CD1c-positive myeloid dendritic cell (primary cell): ENCODE results near the gene PSME4.
"Not testable (repeated sequence)": the region's sequence is repeated elsewhere in the genome, so short reads cannot be mapped to it uniquely, and the experiment has no call there.

Experiments used
- DNase-seq: peaks from one replicate; pipeline ENCODE4 v3.0.0-alpha.2; 2016; ENCODE audit errors: extremely low spot score

Gene PSME4

GRCh38 chr2:53964987-53965687 is 5.7 kb downstream of the PSME4 start:
- no peak for DNase-seq

GRCh38 chr2:53964257-53964952 is 6.4 kb downstream of the PSME4 start:
- DNase-seq = peak; percentile 57

- DNase-seq = not testable (repeated sequence)
Measured at GRCh38 chr2:53961478-53962216, 9.1 kb downstream of the PSME4 start.

- no peak for DNase-seq
Measured at GRCh38 chr2:53960476-53960875, 10.3 kb downstream of the PSME4 start.

- DNase-seq = no peak
Measured at GRCh38 chr2:53958443-53958842, 12.3 kb downstream of the PSME4 start.

GRCh38 chr2:53952519-53952918 is 18.3 kb downstream of the PSME4 start:
- DNase-seq = no peak

GRCh38 chr2:53949457-53949856 is 21.3 kb downstream of the PSME4 start:
- no peak for DNase-seq

- no peak for DNase-seq
Measured at GRCh38 chr2:53945538-53945937, 25.3 kb downstream of the PSME4 start.

- DNase-seq = no peak
Measured at GRCh38 chr2:53944542-53944941, 26.3 kb downstream of the PSME4 start.

- no peak for DNase-seq
Measured at GRCh38 chr2:53942280-53942679, 28.5 kb downstream of the PSME4 start.

- DNase-seq = no peak
Measured at GRCh38 chr2:53941749-53942148, 29.0 kb downstream of the PSME4 start.

- no peak for DNase-seq
Measured at GRCh38 chr2:53939656-53940055, 31.1 kb downstream of the PSME4 start.

- no peak for DNase-seq
Measured at GRCh38 chr2:53938904-53939303, 31.9 kb downstream of the PSME4 start.

- no peak for DNase-seq
Measured at GRCh38 chr2:53933329-53933728, 37.5 kb downstream of the PSME4 start.

- DNase-seq = not testable (repeated sequence)
Measured at GRCh38 chr2:53926321-53926720, 44.5 kb downstream of the PSME4 start.

GRCh38 chr2:53913721-53914120 is 57.1 kb downstream of the PSME4 start:
- no peak for DNase-seq

- DNase-seq = no peak
Measured at GRCh38 chr2:53911434-53912189, 59.2 kb downstream of the PSME4 start.

GRCh38 chr2:53907582-53907981 is 63.2 kb downstream of the PSME4 start:
- DNase-seq = no peak

- DNase-seq = no peak
Measured at GRCh38 chr2:53905396-53905795, 65.4 kb downstream of the PSME4 start.

GRCh38 chr2:53903011-53903410 is 67.8 kb downstream of the PSME4 start:
- no peak for DNase-seq

GRCh38 chr2:53901192-53901591 is 69.6 kb downstream of the PSME4 start:
- no peak for DNase-seq

GRCh38 chr2:53896864-53897263 is 73.9 kb downstream of the PSME4 start:
- no peak for DNase-seq
